Activated CD4-positive, alpha-beta T cell treated with anti-CD3 and anti-CD28 coated beads for 4 hours (primary cell): ENCODE results near the gene NUSAP1.
"Not testable (repeated sequence)": the region's sequence is repeated elsewhere in the genome, so short reads cannot be mapped to it uniquely, and the experiment has no call there.

Experiments
- DNase-seq, 2 donors: peaks; one replicate each; pipeline ENCODE4 v3.0.0-alpha.2; 2020

Gene NUSAP1

GRCh38 chr15:41334293-41335120 lies 1.8 kb downstream of the NUSAP1 start:
- no peak for DNase-seq

DNA sequence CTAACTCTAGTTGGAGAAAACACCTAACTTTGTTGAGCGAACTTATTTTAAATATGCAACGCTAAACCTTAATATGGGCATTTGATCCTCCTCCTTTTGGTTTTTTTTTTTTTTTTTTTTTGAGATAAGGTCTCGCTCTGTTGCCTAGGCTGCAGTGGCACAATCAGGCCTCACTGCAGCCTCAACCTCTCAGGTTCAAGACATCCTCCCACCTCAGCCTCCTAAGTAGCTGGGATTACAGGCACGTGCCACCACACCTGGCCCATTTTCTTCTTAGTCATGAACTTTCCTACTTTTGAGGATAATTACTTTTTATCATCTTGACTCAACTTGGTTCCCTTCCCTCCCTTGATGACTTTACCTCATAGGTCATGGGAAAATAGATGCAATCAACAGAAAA lies 3.9 kb downstream of the NUSAP1 start:
- no peak for DNase-seq

GRCh38 chr15:41337047-41337446 lies 4.4 kb downstream of the NUSAP1 start:
- no peak for DNase-seq

- no peak for DNase-seq
These were observed 5.2 kb downstream of the NUSAP1 start for GRCh38 chr15:41337631-41338522.

DNA sequence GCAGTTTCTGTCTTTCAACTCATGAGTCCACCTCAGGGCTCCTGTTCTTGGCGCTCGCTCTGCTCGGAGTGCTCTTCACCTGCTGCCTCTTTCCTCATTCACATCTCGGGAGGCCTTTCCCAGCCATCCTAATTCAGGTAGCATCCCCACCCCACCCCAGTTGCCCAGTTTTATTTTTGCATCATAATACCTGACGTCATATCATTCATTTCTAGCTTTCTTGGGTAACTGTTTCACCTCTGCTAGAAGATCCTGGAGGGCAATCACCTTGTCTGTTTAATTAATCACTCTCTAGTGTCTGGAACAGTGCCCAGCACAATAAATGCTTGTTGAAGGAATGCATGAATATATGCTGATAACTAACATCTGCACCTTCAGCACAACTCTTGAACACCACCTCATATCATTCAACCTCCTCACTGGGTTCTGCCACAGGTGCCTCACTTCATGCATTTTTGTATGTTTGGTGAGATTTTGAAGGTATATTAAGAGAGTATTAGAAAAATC lies 7.6 kb downstream of the NUSAP1 start:
- no peak for DNase-seq

DNA sequence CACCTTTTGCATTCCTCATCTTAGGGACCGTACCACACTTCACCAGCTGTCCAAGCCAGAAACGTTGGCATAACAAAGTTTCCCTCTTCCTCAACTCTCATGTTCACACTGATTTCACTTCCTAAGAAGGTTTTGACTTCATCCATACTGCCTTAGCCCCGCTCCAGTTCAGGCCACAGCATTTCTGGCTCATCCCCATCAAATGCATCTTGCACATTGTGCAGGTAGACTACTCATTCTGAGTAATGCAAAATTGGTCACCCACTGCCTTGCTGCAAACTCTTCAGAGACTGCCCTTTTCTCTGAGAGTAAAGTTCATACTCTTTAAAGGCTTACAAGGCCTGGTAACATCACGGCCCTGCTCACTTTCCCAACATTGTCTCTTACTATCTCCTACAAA lies 8.8 kb downstream of the NUSAP1 start:
- no peak for DNase-seq

- DNase-seq = no peak
These were observed 14.6 kb downstream of the NUSAP1 start for GRCh38 chr15:41347236-41347635.

DNA sequence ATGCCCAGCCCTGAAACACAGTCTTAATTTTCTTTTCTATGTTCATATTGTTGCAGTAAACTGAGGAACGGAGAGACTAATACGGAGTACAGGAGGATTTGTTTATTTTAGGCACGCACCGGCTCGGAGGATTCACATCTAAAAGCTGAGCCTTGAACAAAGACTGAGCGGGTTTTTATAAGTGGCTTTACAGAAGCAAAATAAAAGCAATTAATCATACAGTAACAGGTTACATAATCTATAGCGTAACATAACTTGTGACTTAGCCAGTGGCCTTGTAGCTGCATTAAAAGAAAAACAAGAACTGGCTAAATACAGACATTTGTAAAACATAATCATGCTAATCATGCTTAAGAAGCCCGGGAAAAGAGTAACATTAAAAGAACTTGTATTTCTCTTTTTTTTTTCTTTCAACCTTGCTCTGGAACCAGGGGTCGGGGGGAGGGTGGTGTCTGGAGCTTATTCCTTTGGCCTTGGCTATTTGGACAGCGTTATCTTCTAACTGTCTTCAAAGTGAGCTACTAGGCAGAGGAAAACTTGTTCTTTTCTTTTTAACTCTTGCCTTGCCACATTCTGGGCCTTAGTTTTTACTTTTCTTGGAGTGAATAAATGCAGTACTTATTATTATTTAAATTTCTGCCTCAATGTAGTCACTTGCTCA lies 17.5 kb downstream of the NUSAP1 start:
- no peak for DNase-seq

GRCh38 chr15:41354371-41354770 lies 21.7 kb downstream of the NUSAP1 start:
- DNase-seq = no peak

GRCh38 chr15:41367418-41367817 lies 34.7 kb downstream of the NUSAP1 start:
- no peak for DNase-seq

- DNase-seq = no peak
These were observed 45.3 kb downstream of the NUSAP1 start for GRCh38 chr15:41377978-41378377.

DNA sequence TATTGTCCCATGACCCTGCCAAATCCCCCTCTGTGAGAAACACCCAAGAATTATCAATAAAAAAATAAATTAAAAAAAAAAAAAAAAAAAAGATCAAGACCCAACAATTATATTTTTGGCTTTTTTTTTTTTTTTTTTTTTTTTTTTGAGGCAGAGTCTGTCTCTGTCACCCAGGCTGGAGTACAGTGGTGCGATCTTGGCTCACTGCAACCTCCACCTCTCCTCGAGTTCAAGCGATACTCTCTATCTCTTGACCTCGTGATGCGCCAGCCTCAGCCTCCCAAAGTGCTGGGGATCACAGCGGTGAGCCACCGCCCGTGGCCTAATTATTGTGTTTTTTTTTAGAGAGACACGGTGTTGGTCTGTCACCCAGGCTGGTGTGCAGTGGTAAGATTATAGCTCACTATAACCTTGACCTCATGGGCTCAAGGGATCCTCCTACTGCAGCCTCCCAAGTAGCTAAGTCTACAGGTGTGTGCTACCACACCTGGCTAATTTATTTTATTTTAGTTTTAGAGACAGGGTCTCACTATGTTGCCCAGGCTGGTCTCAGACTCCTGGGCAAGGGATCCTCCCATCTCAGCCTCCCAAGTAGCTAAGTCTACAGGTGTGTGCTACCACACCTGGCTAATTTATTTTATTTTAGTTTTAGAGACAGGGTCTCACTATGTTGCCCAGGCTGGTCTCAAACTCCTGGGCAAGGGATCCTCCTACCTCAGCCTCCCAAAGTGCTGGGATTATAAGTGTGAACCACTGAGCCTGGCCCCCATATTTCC lies 51.5 kb downstream of the NUSAP1 start:
- not testable (repeated sequence) for DNase-seq

DNA sequence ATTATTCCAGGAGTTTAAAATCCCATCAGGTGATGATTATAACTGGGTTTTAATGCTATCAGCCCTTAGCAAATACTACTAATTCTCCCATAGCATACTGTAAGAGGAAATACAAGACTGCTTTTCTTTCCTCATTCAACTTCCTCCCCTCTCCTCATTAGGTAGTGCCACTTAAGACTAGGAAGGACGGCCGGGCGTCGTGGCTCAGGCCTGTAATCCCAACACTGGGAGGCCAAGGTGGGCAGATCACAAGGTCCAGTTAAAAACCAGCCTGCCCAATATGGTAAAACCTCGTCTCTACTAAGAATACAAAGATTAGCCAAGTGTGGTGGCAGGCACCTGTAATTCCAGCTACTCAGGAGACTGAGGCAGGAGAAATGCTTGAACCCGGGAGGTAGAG lies 55.0 kb downstream of the NUSAP1 start:
- no peak for DNase-seq

DNA sequence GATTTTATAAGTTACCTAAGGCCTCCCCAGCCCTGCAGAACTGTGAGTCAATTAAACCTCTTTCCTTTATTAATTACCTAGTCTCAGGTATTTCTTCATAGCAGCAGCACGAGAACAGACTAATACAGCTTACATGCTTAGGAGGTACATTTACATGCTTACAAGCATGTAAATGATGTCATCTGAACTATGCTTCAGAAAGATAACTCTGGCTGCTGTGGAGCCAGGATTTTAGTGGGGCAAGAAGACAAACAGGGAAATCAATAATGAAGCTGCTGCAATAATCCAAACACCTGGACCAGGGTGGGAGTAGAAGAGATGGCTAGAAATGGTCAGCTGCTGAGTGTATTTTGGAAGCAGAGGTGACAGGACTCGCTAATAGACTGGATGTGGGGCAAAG lies 60.0 kb downstream of the NUSAP1 start:
- no peak for DNase-seq

GRCh38 chr15:41394924-41395323 lies 62.2 kb downstream of the NUSAP1 start:
- no peak for DNase-seq

DNA sequence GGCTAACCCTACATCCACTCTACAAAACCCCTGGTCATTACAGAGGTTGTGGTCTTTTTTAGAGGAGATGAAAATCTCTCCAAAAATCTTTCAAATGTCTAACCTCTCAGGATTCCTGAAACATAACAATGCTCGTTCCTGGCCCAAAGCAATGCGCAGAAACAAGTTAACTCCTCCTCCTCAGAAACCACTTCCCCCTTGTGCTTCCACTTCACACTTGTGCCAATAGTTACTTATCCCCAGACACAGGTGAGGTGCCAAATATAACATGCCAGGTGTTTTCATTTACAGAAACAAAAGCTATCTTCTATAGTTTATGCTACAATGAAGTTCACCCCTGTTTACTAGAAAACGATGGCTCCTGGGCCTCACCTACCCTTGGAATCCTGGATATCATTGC lies 63.4 kb downstream of the NUSAP1 start:
- DNase-seq = no peak

DNA sequence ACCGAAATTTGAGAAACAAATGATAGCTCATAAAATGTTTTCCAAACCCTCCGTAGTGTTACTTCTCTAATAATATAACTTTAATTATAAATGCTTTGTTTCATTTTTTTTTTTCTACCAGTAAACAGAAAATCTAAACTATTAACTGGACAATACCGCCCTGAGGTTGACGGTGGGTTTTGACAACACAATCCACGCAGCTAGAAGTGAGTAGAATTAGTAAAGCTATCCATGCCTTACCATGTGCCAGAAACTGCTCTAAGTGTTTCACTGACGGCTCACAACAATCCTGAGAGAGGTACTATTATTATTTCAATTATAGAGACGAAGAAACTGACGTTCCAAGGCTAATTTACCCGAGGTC lies 69.2 kb downstream of the NUSAP1 start:
- no peak for DNase-seq

DNA sequence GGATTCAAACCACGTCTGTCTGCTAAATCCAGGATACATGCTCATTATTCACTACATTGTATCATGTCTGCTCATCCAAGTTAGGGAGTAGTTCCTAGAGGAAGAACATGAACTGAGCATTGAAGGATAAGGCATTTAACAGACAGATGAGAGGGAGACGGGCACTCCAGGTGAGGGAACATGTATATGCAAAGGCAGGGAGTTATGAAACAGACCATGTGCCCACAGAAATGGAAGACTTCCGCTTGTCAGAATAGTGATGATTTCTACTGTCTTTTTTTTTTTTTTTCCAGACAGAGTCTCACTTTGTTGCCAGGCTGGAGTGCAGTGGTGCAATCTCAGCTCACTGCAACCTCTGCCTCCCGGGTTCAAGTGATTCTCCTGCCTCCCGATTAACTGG lies 74.7 kb downstream of the NUSAP1 start:
- DNase-seq = no peak

DNA sequence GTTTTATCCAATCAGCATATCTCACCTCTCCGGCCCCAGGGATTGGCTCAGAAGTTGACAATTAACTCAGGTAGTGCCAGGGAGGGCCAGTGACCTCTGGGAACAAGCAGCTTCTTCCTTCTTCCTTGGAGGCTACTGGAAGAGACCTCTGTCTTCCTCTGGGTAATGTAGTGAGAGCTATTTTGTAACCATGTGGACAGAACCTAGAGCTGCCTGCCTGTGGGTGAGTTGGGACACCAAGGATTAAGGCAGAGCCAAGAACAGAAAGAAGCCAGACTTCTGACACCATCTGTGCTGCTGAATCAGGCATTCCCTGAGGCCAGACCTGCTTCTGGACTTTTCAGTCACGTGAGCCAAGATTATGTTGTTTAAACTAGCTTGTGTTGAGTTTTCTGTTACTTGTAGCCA lies 75.6 kb downstream of the NUSAP1 start:
- no peak for DNase-seq

DNA sequence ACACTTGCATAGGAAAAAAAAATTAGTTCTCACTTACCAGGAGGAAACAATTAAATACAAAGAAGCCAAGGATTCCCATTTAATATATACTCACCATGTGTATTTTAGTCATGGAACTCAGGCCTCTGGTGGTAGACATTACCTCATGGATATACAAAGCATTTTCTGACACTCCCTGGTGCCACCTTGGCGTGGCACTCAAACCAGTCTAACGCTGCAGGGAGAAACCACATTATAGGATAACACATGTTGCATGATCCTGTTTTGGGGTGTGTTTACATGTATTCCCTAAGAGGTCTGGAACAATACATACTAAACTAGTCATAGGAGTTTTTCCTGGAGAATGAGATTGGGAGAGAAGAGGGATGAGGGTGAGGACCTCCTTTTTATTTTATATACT lies 78.3 kb downstream of the NUSAP1 start:
- no peak for DNase-seq

DNA sequence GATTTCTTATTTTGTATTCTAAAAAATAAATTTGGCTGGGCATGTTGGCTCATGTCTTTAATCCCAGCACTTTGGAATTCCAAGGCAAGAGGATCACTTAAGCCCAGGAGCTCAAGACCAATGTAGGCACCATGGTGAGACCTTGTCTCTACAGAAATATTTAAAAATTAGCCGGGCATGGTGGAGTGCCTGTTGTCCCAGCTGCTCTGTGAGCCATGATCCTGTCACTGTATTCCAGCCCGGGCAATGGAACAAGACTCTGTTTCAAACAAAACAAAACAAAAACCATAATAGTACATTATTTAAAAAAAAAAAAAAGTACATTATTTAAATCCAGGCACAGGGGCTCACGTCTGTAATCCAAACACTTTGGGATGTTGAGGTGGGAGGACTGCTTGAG lies 78.8 kb downstream of the NUSAP1 start:
- DNase-seq = no peak

GRCh38 chr15:41416128-41416741 lies 83.6 kb downstream of the NUSAP1 start:
- DNase-seq = no peak
